A549 treated with RU486 at 1 μM for 4 hours (cell line): ENCODE measurements around the gene EPS8. TPM values are rescaled to one million over a fixed set of nuclear protein-coding genes. Genes with fewer than 3 reads are reported as not detected.

Source experiments
- total RNA-seq: library from RNA; stranded (reverse); fragments of 200-300 nt; extraction: Qiagen RNA extraction; gene quantifications from 5 replicates; pipeline ENCODE4 v1.2.3, GENCODE V29; 2022; ENCODE audit warnings: low read depth

EPS8 gene
- 28.6 to 36.8 TPM (median 34.4 TPM) in 5 replicates for total RNA-seq

GRCh38 chr12:15789220-15790171, at the start of gene EPS8:
EPS8 (minus strand) TSS chr12:15789388; CDS start chr12:15682951, 106,437 bp downstream.

Other genes with a start within 250 kb of the EPS8 start
- 146 to 210 TPM (median 197 TPM) in 5 replicates for gene STRAP, start 93.0 kb upstream of the EPS8 start, total RNA-seq
- gene DERA, start 121.9 kb upstream of the EPS8 start, total RNA-seq, result 38.4 to 53.2 TPM (median 43.2 TPM) in 5 replicates